Stimulated activated CD8-positive, alpha-beta memory T cell treated with anti-CD3 and anti-CD28 coated beads, Interleukin-12 subunit alpha, Interleukin-12 subunit beta, amount 100 ng/mL, for 4 hours (primary cell): ENCODE data around the gene LRP5.
"Not testable (repeated sequence)": the region's sequence is repeated elsewhere in the genome, so short reads cannot be mapped to it uniquely, and the experiment has no call there.

Experiments
- DNase-seq: peaks from one replicate; pipeline ENCODE4 v3.0.0-alpha.2; 2020; ENCODE audit warnings: low read depth

LRP5 gene

GRCh38 chr11:68329536-68329935, 17.1 kb downstream of the LRP5 start:
- DNase-seq, result no peak

GRCh38 chr11:68329978-68330699, 17.7 kb downstream of the LRP5 start:
- DNase-seq, result no peak

DNA sequence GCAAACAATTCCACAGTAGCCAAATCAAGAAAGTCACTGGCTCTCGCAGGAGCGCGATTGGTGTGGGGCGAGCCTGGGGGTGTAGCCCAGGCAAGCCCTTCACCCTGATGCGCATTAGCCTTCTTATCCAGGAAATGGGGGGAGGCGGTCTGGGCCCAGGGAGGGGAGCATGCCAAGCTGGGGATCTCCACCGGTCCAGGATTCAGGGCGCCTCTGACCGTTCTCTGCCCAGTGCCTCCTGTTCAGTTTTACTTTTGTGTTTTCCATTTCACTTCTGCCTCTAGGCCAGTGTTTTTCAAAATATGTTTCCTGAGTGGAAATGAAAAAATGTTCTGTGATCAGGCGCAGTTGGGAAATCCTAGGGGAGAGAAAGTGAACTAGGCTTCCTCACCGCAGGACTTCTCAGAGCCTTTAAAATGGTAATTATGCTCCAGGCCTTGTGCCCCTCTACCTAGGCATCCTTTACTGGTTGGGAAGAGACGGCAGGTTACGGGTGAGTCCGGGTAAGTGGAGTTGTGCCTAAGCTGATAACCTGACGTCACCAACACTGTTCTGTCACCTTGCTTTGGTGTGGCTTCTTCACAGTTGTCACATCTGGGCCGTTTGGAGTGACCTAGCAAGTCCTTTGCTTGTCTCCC, 18.4 kb downstream of the LRP5 start:
- DNase-seq, result no peak

DNA sequence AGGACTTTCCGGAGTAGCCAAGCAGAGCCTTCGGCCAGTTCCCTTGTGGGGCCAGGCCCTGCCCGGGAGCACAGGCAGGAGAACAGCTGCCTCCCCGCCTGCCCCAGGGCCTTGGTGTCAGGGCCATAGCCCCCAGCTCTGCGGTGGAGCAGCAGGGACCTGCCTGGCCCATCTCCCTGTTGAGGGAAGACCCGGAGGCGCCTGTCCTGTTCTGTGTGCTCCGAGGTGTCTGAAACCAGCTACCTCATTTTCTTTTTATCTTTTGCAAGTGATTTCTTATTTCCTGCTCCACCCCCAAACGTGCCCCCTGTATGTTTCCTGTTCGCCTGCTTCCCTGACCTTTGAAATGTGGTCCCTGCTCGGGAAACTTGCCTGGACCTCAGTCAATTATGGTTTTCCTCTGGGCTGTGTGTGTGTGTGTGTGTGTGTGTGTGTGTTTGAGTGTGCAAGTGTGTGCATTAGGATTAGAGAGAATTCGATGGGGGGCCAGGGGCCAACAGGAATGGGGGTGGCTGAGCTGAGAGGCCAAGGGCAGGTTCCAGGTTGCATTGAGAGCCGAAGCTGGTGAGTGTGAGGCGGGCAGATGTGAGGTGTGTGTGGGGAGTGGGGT, 19.1 kb downstream of the LRP5 start:
- DNase-seq, result no peak

- DNase-seq, result no peak
Observed at GRCh38 chr11:68332186-68332585, 19.8 kb downstream of the LRP5 start.

- DNase-seq, result no peak
Observed at GRCh38 chr11:68333173-68333572, 20.8 kb downstream of the LRP5 start.

- DNase-seq, result no peak
Observed at GRCh38 chr11:68334923-68335322, 22.5 kb downstream of the LRP5 start.

GRCh38 chr11:68335683-68336082, 23.3 kb downstream of the LRP5 start:
- no peak for DNase-seq

- DNase-seq, result no peak
Observed at GRCh38 chr11:68336716-68337115, 24.3 kb downstream of the LRP5 start.

- no peak for DNase-seq
Observed at GRCh38 chr11:68337399-68337835, 25.0 kb downstream of the LRP5 start.

DNA sequence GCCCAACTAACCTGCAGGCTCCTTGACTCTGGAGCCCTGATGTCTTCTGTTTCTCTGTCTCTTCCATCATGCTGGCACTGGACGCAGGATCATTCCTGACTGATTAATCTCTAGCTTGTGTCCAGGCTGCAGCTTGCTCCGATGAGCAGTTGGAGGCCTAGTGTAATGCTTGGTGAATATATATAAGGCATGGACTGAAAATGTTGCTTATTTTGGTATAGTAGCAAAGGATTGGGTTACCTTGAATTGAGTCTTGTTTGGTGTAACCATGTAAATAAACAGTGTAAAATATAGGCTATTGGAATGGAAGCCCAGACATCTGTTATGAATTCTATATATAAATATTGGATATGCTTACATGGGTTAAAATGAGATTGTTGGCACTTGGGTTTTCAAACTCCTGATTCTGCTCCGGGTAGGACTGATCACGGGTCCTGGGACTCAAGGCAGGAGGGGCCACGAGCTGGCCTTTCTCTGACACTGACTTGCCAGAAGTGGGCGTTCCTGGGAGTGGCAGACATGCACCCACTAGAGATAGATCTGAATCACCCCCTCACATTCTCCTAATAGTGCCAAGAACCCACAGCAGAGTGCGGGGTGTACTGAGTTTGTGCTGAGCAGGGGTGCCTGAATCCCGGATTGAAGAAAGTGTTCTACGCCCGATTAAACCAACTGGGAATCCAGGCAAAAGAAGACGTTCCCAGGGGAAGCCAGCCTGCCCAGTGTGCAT, 25.8 kb downstream of the LRP5 start:
- no peak for DNase-seq

GRCh38 chr11:68340003-68340767, 27.8 kb downstream of the LRP5 start:
- DNase-seq, result no peak

DNA sequence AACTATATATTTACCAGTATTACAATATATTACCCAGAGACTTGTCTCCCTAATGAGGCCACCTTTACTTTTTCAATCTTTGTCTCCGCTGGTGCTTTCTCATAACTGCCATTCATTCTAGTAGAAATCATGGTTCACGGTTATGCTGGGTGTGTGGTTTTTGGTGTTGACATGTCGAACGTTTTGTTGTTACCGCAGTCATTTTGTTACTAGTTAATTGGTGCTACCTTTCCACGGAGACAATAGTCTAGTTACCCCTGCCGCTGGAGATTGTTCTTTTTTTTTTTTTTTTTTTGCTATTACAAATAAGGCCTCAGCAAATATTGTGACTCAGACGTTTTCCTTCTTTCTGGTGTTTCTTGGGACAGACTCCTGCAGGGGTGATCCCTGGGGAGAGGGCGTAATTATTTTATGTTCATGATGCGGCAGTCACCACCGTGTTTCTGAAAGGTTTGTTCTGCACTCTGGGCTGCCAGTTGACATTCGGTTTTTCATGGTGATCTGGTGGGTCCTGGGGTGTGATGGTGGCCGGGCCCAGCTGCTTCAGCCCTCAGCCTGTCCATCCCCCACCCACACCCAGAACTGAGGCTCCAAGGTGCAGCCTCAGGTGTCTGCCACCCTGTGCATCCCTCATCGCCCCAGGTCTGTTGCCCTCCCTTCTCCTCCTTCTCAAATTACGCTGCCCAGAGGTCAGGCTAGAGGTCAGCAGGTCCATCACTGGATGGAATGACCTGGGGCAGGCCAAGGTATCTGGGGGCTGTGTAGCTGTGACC, 28.6 kb downstream of the LRP5 start:
- DNase-seq, result no peak

- DNase-seq, result no peak
Observed at GRCh38 chr11:68341557-68342458, 29.4 kb downstream of the LRP5 start.

DNA sequence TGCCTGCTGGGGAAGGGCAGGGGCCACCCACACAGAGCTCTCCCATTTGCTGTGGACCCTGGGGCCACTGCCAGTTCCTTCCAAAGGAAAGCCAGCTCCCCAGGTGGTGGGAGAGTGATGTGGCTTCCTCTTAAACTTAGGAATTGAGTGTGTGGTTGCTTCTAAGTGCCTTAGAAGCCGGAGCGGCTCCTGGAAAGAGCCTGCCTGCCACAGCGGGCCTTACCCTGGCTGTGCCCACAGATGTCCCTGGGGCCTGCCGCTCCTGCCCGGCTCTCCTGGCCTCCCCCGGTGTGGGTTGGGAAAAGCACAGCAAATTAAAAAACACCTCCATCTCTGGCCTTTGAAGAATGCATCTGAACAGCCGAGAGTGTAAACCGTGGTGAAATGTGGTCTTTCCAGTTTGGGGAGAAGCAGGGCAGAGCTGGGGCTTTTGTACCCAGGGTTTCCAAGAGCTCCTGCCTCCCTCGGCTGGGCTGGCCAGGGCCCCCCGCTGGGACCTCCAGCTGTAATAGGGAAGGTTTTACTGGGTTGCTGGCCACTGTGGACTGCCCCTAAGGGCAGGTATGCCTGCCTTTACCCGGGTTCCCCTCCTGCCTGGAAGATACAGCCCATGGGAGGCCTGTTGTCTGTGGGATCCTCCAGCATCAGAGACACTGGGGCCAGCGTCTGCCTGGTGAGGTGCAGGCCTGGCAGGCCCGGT, 30.2 kb downstream of the LRP5 start:
- no peak for DNase-seq

DNA sequence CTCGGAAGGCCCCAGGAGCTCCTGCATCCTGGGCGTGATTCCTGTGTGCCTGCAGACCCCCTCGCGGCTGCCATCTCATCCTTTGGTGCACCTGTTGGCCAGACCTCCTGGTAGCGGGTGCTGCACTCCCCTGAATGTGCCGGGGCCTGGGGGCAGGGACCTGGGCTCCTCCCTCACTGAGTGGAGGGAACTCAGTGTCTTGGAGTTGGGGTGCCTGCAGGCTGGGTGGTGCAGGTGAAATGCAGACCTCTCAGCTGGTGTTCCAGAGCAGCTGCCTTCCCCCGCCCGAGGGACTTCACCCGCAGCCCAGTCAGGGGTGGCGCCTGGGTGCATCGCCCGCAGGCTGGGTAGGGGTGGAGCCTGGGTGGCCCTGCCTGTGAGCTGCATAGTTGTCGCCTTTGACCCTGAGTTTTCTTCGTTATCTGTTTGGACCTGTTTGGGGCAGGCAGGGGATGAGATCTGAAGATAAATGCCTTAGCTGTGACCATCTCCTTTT, 31.4 kb downstream of the LRP5 start:
- no peak for DNase-seq

DNA sequence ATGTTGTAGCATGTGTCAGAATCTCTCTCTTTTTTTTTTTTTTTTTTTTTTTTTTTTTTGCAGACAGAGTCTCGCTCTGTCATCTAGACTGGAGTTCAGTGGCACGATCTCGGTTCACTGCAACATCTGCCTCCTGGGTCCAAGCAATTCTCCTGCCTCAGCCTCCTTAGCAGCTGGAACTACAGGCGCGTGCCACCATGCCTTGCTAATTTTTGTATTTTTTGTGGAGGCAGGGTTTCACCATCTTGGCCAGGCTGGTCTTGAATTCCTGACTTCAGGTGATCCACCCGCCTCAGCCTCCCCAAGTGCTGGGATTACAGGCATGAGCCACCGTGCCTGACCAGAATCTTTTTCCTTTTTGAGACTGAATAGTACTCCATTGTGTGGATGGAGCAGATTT, 32.4 kb downstream of the LRP5 start:
- DNase-seq, result not testable (repeated sequence)

DNA sequence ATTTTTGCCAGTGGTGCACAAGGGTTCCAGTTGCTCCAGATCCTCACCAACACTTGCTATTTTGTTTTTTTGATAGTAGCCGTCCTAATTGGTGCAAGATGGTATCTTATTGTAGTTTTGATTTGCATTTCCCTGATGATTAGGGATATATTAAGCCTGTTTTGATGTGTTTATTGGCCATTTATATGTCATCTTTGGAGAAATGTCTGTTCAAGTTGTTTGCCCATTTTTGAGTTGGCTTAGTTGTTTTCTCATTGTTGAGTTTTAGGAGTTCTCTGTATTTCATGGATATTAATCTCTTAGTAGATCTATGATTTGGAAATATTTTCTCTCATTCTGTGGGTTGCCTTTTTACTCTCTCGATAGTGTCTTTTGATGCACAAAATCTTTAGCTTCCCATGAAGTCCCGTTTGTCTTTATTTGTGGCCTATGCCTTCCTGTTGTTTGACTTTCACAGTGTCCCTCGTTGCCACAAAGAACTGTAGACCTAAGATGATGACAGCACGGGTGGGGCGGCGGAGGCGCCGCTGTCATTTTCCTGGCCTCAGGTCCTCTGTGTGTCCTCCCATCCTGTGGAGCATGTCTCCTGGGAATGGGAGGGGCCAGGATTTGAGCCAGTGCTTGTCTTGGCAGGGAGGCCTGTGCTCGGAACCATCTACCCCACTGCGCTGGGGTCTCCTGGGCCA, 33.5 kb downstream of the LRP5 start:
- DNase-seq, result no peak

DNA sequence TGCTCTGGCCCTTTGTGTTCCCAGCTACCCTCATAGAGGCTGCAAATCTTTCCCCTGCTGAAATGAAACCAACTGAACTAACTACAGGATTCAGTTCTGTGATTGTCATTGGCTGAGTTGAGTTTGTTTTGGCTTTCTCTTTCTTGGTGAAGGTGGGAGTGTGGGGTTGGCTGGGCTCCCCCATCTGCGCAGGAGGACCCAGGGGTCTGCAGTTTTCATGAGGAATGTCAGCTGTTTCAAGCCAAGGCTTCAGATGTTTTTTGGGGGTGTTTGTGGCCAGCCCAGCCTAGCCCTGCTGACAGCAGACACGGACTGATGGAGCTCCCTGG, 34.0 kb downstream of the LRP5 start:
- DNase-seq, result no peak
